H1 (cell line): ENCODE results near the gene FES. TPM values are rescaled to one million over a fixed set of nuclear protein-coding genes. Genes with fewer than 3 reads are reported as not detected.

Source experiments
- CTCF ChIA-PET: fragments of 300-600 bp; sonication (Branson Sonifier 250); formaldehyde crosslinking; loops from one replicate; lab custom pipeline; 2021; ENCODE audit not compliant: partially characterized antibody; lab: Charles Lee
- POLR2A ChIA-PET: fragments of 300-600 bp; sonication (Branson Sonifier 250); formaldehyde crosslinking; loops from one replicate; lab custom pipeline; 2021; ENCODE audit warnings: inconsistent platforms; ENCODE audit not compliant: partially characterized antibody; lab: Charles Lee
- DNase-seq, 2 experiments: peaks; one replicate each; pipeline versions ENCODE4 v3.0.0 to v3.0.0-alpha.2; 2010 to 2022; ENCODE audit warnings: low spot score in 2 of 2, low read depth in 1 of 2, mixed read lengths in 1 of 2
- FAIRE-seq: peaks from 2 replicates; lab custom pipeline; 2011; peaks lifted over from hg19 to GRCh38; lab: Jason Lieb, UNC
- H2AFZ ChIP-seq: 2 replicates; pipeline ENCODE4 v1.8.1; 2012; ENCODE audit warnings: low read length, inconsistent platforms
- H2AK5ac ChIP-seq: 2 replicates; pipeline ENCODE4 v1.6.1; 2013; ENCODE audit warnings: low read depth, low read length
- H2BK120ac ChIP-seq: replicated peaks from 2 replicates; pipeline ENCODE3; 2013; ENCODE audit warnings: low read depth, low read length, inconsistent platforms
- H2BK12ac ChIP-seq: 2 replicates; pipeline ENCODE4 v1.6.1; 2013; ENCODE audit warnings: low read depth, low read length
- H2BK15ac ChIP-seq: 2 replicates; pipeline ENCODE4 v1.6.1; 2013; ENCODE audit warnings: low read length
- H2BK20ac ChIP-seq: 2 replicates; pipeline ENCODE4 v1.6.1; 2013; ENCODE audit warnings: low read length
- H2BK5ac ChIP-seq: 2 replicates; pipeline ENCODE4 v1.6.1; 2013; ENCODE audit warnings: low read depth, low read length
- H3K14ac ChIP-seq: 2 replicates; pipeline ENCODE4 v1.6.1; 2013; ENCODE audit warnings: inconsistent platforms; ENCODE audit not compliant: insufficient read length
- H3K18ac ChIP-seq: 2 replicates; pipeline ENCODE4 v1.6.1; 2013; ENCODE audit warnings: low read length; ENCODE audit errors: extremely low read depth
- H3K23ac ChIP-seq: 2 replicates; pipeline ENCODE4 v1.6.1; 2013; ENCODE audit warnings: inconsistent platforms; ENCODE audit not compliant: insufficient read length
- H3K23me2 ChIP-seq: 2 replicates; pipeline ENCODE4 v1.6.1; 2013; ENCODE audit warnings: low read depth, low read length
- H3K27ac ChIP-seq: 2 replicates; pipeline ENCODE4 v1.6.1; 2011; ENCODE audit warnings: low read depth, low read length, inconsistent platforms
- H3K27me3 ChIP-seq, 4 experiments: replicated peaks in 1 of 4; 1 replicate in 1 of 4; 2 replicates in 3 of 4; pipeline versions ENCODE4 v1.6.1 to v1.8.1; 2011 to 2013; ENCODE audit warnings: low read length in 3 of 4, mild to moderate bottlenecking in 3 of 4, inconsistent platforms in 2 of 4, mixed read lengths in 2 of 4, moderate library complexity in 1 of 4; ENCODE audit not compliant: control insufficient read depth in 3 of 4, insufficient read depth in 3 of 4; ENCODE audit errors: extremely low read depth in 1 of 4
- H3K36me3 ChIP-seq, 4 experiments: 2 replicates each; pipeline versions ENCODE4 v1.6.1 to v1.8.1; 2011 to 2013; ENCODE audit warnings: mild to moderate bottlenecking in 4 of 4, low read length in 3 of 4, moderate library complexity in 2 of 4, control low read depth in 1 of 4, inconsistent platforms in 1 of 4; ENCODE audit not compliant: insufficient read depth in 4 of 4, control insufficient read depth in 2 of 4
- H3K4ac ChIP-seq: replicated peaks from 2 replicates; pipeline ENCODE3; 2013; ENCODE audit warnings: low read length, low read depth, mixed read lengths, inconsistent platforms; ENCODE audit not compliant: insufficient read length
- H3K4me1 ChIP-seq, 4 experiments: replicated peaks in 1 of 4; 1 replicate in 1 of 4; 2 replicates in 3 of 4; pipeline versions ENCODE4 v1.6.1 to v1.8.1; 2011 to 2013; ENCODE audit warnings: low read length in 3 of 4, inconsistent platforms in 2 of 4, mixed read lengths in 1 of 4; ENCODE audit not compliant: insufficient read depth in 4 of 4, control insufficient read depth in 3 of 4
- H3K4me2 ChIP-seq, 2 experiments: 2 replicates each; pipeline versions ENCODE4 v1.6.1 to v1.8.1; 2011 to 2013; ENCODE audit warnings: low read depth in 2 of 2, low read length in 2 of 2, control low read depth in 1 of 2, inconsistent platforms in 1 of 2, mild to moderate bottlenecking in 1 of 2; ENCODE audit not compliant: insufficient read depth in 1 of 2
- H3K4me3 ChIP-seq, 4 experiments: fragments of 200-600, 300-600 bp in 1 of 4; sonication (generic), shearing (Covaris generic), sonication (Bioruptor Twin) in 1 of 4; 2 replicates each; pipeline versions ENCODE4 v1.5.1 to v1.8.1; 2011 to 2016; ENCODE audit warnings: low read length in 4 of 4, low read depth in 3 of 4, control low read depth in 2 of 4, inconsistent platforms in 2 of 4, mild to moderate bottlenecking in 2 of 4, mixed read lengths in 1 of 4, moderate library complexity in 1 of 4; ENCODE audit not compliant: insufficient read depth in 2 of 4; ENCODE audit errors: extremely low read depth in 1 of 4
- H3K56ac ChIP-seq: replicated peaks from 2 replicates; pipeline ENCODE3; 2013; ENCODE audit warnings: low read depth, mild to moderate bottlenecking, mixed read lengths, low read length, inconsistent platforms; ENCODE audit not compliant: insufficient read length
- H3K79me1 ChIP-seq: 2 replicates; pipeline ENCODE4 v1.6.1; 2013; ENCODE audit warnings: low read depth, low read length, control low read depth
- H3K79me2 ChIP-seq, 2 experiments: 2 replicates each; pipeline versions ENCODE4 v1.6.1 to v1.8.1; 2012 to 2013; ENCODE audit warnings: low read length in 2 of 2, mild to moderate bottlenecking in 2 of 2, inconsistent platforms in 1 of 2; ENCODE audit not compliant: insufficient read depth in 2 of 2, control insufficient read depth in 1 of 2
- H3K9ac ChIP-seq, 4 experiments: replicated peaks in 1 of 4; 1 replicate in 1 of 4; 2 replicates in 3 of 4; pipeline versions ENCODE4 v1.6.1 to v1.8.1; 2011 to 2013; ENCODE audit warnings: low read depth in 3 of 4, low read length in 3 of 4, control low read depth in 2 of 4, mild to moderate bottlenecking in 2 of 4, moderate library complexity in 2 of 4, inconsistent platforms in 1 of 4; ENCODE audit errors: extremely low read depth in 1 of 4
- H3K9me3 ChIP-seq, 2 experiments: 2 replicates each; pipeline versions ENCODE4 v1.6.1 to v1.8.1; 2012 to 2013; ENCODE audit warnings: mild to moderate bottlenecking in 2 of 2, moderate library complexity in 2 of 2, control low read depth in 1 of 2, inconsistent platforms in 1 of 2, low read depth in 1 of 2, low read length in 1 of 2, mixed read lengths in 1 of 2; ENCODE audit not compliant: insufficient read depth in 2 of 2
- H4K20me1 ChIP-seq, 2 experiments: replicated peaks in 1 of 2; 2 replicates each; pipeline versions ENCODE3 to v1.8.1; 2011 to 2013; ENCODE audit warnings: inconsistent platforms in 2 of 2, low read length in 2 of 2, mild to moderate bottlenecking in 1 of 2; ENCODE audit not compliant: insufficient read depth in 2 of 2, control insufficient read depth in 1 of 2
- H4K5ac ChIP-seq: 2 replicates; pipeline ENCODE4 v1.6.1; 2013; ENCODE audit warnings: low read length, low read depth, mixed read lengths, inconsistent platforms; ENCODE audit not compliant: insufficient read length
- H4K8ac ChIP-seq: 2 replicates; pipeline ENCODE4 v1.8.0; 2013; ENCODE audit warnings: mild to moderate bottlenecking, moderate library complexity, low read length, inconsistent platforms; ENCODE audit not compliant: insufficient read depth; ENCODE audit errors: extremely low read depth
- H4K91ac ChIP-seq: replicated peaks from 2 replicates; pipeline ENCODE3; 2013; ENCODE audit warnings: low read length, mixed read lengths, inconsistent platforms; ENCODE audit not compliant: insufficient read length
- BCL11A ChIP-seq, 2 experiments: IDR thresholded peaks; one replicate each; pipeline ENCODE4 v1.6.1; 2011; ENCODE audit warnings: low read depth in 2 of 2, low read length in 2 of 2, mild to moderate bottlenecking in 2 of 2
- CBX8 ChIP-seq: fragments of 300-800, 300-1000 bp; sonication (generic); IDR thresholded peaks from 2 replicates; pipeline ENCODE4 v1.7.1; 2016; ENCODE audit warnings: low read depth, low read length, borderline replicate concordance
- CTBP2 ChIP-seq: IDR thresholded peaks from 2 replicates; pipeline ENCODE4 v1.7.0; 2011; ENCODE audit warnings: borderline replicate concordance, mild to moderate bottlenecking, moderate library complexity, mixed read lengths, low read length; ENCODE audit not compliant: insufficient read depth, insufficient read length
- HDAC2 ChIP-seq, 2 experiments: fragments of 300-600 bp in 1 of 2; sonication (generic) in 1 of 2; IDR thresholded peaks; 2 replicates each; pipeline ENCODE4 v1.6.1; 2011 to 2012; ENCODE audit warnings: low read depth in 2 of 2, low read length in 2 of 2, mild to moderate bottlenecking in 2 of 2, moderate library complexity in 2 of 2, borderline replicate concordance in 1 of 2, inconsistent platforms in 1 of 2
- KDM1A ChIP-seq: fragments of 200-600, 300-600 bp; sonication (generic); IDR thresholded peaks from 2 replicates; pipeline ENCODE4 v1.7.1; 2016; ENCODE audit warnings: mild to moderate bottlenecking, low read length, borderline replicate concordance
- PHF8 ChIP-seq: fragments of 200-600 bp; sonication (generic); conservative IDR thresholded peaks from 2 replicates; pipeline ENCODE4 v1.7.1; 2012; ENCODE audit warnings: low read depth, mild to moderate bottlenecking, inconsistent platforms, low read length, moderate library complexity
- POLR2A ChIP-seq, 2 experiments: IDR thresholded peaks; 1 replicate in 1 of 2; 2 replicates in 1 of 2; pipeline ENCODE4 v1.6.1; 2011; ENCODE audit warnings: low read depth in 2 of 2, low read length in 2 of 2, mild to moderate bottlenecking in 2 of 2; ENCODE audit errors: control extremely low read depth in 1 of 2
- RBBP5 ChIP-seq: IDR thresholded peaks from 2 replicates; pipeline ENCODE4 v1.7.1; 2012; ENCODE audit warnings: low read depth, mild to moderate bottlenecking, inconsistent platforms, low read length, moderate library complexity, borderline replicate concordance
- SAP30 ChIP-seq: fragments of 300-600 bp; sonication (generic); IDR thresholded peaks from 2 replicates; pipeline ENCODE4 v1.7.1; 2012; ENCODE audit warnings: low read length, moderate library complexity, mild to moderate bottlenecking, inconsistent platforms; ENCODE audit not compliant: insufficient read depth, insufficient replicate concordance
- SP1 ChIP-seq: IDR thresholded peaks from 2 replicates; pipeline ENCODE4 v1.6.1; 2011; ENCODE audit warnings: low read depth, low read length
- TBP ChIP-seq: IDR thresholded peaks from 2 replicates; pipeline ENCODE4 v1.6.1; 2011; ENCODE audit warnings: low read depth, low read length, improper control_type of control experiment
- YY1 ChIP-seq: IDR thresholded peaks from 2 replicates; pipeline ENCODE4 v1.6.1; 2011; ENCODE audit warnings: low read depth, mild to moderate bottlenecking, low read length
- WGBS, 2 experiments: shearing (Covaris generic) in 1 of 2; methylation state at CpG; one replicate each; pipeline versions ENCODE4 v1.1.6 to v1.1.7; 2013 to 2015; ENCODE audit warnings: low lambda C conversion rate in 2 of 2, mixed read lengths in 2 of 2, inconsistent platforms in 1 of 2, low coverage in 1 of 2, missing lambda C conversion rate in 1 of 2; ENCODE audit not compliant: insufficient replicate concordance in 2 of 2, insufficient coverage in 1 of 2, insufficient read length in 1 of 2; ENCODE audit errors: extremely low coverage in 1 of 2, missing lambda C conversion rate in 1 of 2; 5-methylcytosine and 5-hydroxymethylcytosine counted together
- polyA plus RNA-seq, 7 experiments: library from polyadenylated mRNA; depleted of rRNA in 3 of 7; stranded (reverse) in 5 of 7; unstranded in 2 of 7; fragments of >200 nt in 5 of 7; fragments of 200-250 nt in 2 of 7; gene quantifications; 1 replicate in 5 of 7; 2 replicates in 1 of 7; 4 replicates in 1 of 7; pipeline versions ENCODE4 v1.2.1 to v1.2.3, GENCODE V29; 2011 to 2013; ENCODE audit warnings: missing spikeins in 2 of 7, mixed read lengths in 2 of 7
- total RNA-seq: library from RNA; stranded (reverse); fragmentation: NEBNext Ultra II Directional; extraction: Animal tissue kit (Norgen Biotek cat#: 25700); gene quantifications from 2 replicates; pipeline ENCODE4 v1.2.1, GENCODE V29; 2021

Gene FES
- total and polyA plus RNA-seq, 2 of the 8 experiments (the other 6 are each of a cell fraction or from before 2014, with no cell fraction given): 8.5 to 8.6 TPM

DNA sequence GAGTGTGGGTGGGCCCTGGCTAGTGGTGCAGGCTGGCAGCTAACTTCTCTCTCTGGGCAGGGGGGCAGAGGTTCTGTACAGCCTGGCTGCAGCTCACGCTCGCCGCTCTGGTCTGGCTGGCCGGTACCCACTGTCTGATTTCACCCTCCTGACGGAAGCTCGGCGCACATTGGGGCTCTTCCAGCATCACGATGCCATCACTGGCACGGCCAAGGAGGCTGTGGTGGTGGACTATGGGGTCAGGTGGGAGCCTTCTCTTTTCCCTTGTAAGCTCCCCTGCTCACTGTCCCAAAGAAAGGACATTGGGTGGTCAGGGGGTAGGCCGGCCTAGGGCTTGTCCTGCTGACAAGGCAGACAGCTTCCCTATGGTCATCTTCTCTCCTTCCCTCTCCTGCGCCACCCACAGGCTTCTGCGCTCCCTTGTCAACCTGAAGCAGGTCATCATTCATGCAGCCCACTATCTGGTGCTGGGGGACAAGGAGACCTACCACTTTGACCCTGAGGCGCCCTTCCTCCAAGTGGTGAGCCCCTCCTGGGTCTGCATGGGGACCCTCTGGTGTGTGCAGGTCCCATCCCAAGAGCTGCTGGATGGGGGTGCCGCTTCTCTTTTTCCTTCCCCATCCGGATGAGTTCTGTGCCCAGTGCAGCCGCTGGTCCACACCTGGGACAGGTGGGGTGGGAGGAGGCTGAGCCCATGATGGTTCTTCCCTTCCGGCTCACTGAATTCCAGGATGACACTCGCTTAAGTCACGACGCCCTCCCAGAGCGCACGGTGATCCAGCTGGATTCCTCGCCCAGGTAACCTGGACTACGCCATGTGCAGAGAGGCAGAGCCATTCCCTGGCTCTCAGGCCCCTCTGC is 26.4 kb downstream of the FES start:
- no peak overlapping the region for H2BK20ac ChIP-seq
- no peak overlapping the region for H4K5ac ChIP-seq
- H2BK120ac ChIP-seq: no peak overlapping the region
- H3K23me2 ChIP-seq: no peaks in the 10 kb centered on the region
- FAIRE-seq: no peak
- no peak overlapping the region for H2BK15ac ChIP-seq
- no peaks in the 10 kb centered on the region for H3K79me2 ChIP-seq
- POLR2A ChIA-PET: interaction anchor here (0.9 to 1.0 kb wide), 2 partner anchors 10 to 194 kb away, joined by 3 read pairs; partner anchors contain the start of gene BLM
- CTCF ChIA-PET: interaction anchor here (0.8 to 11.2 kb wide), 7 partner anchors 13 to 268 kb away, joined by 3 to 187 read pairs (median 3); partner anchors contain the start of genes HDDC3 and UNC45A
- no peak overlapping the region for H4K8ac ChIP-seq
- H3K4me1 ChIP-seq: no peaks in the 10 kb centered on the region
- H2AFZ ChIP-seq: no peak overlapping the region
- H3K9ac ChIP-seq: no peak overlapping the region
- no peak overlapping the region for H3K23ac ChIP-seq
- no peaks in the 10 kb centered on the region for H3K9me3 ChIP-seq
- no peak overlapping the region for H3K18ac ChIP-seq
- no peak overlapping the region for H3K27ac ChIP-seq
- no peaks in the 10 kb centered on the region for H3K79me1 ChIP-seq
- no peak overlapping the region for H3K4me2 ChIP-seq
- H3K4ac ChIP-seq: no peak overlapping the region
- H2AK5ac ChIP-seq: no peak overlapping the region
- H4K20me1 ChIP-seq: peaks cover 2 to 7% of the 10 kb centered on the region in 2 experiments
- no peak overlapping the region for H3K4me3 ChIP-seq
- H3K14ac ChIP-seq: no peak overlapping the region
- no peak overlapping the region; the same call in 1 of the 2 replicates for H2BK5ac ChIP-seq
- 96% methylated on average over 24 of the region's 24 CpGs; no CpG with 5 or more reads in 1 of the 2 experiments for WGBS, 2 experiments
- no peak overlapping the region for H2BK12ac ChIP-seq
- no peak for DNase-seq
- no peak overlapping the region for H3K56ac ChIP-seq
- no peaks in the 10 kb centered on the region for H3K27me3 ChIP-seq
- H4K91ac ChIP-seq: no peak overlapping the region
- no peaks in the 10 kb centered on the region; a peak in 3 of 8 replicates for H3K36me3 ChIP-seq
- TF ChIP-seq BCL11A (IDR thresholded peaks at IDR 0.05; ENCODE audit: low read depth in 2 of 2, low read length in 2 of 2) (no peak), SP1 (no peak), SAP30 (no peak), HDAC2 (IDR thresholded peaks at IDR 0.05; ENCODE audit: borderline replicate concordance in 1 of 2, low read depth in 2 of 2, low read length in 2 of 2) (no peak), TBP (no peak), PHF8 (no peak), KDM1A (no peak), RBBP5 (no peak), CTBP2 (no peak), CBX8 (no peak), POLR2A (IDR thresholded peaks at IDR 0.05; ENCODE audit: control extremely low read depth in 1 of 2, low read depth in 2 of 2, low read length in 2 of 2) (no peak), YY1 (no peak)
